Measurements from ENCODE around the gene GALNT2.

The GALNT2 gene

DNA sequence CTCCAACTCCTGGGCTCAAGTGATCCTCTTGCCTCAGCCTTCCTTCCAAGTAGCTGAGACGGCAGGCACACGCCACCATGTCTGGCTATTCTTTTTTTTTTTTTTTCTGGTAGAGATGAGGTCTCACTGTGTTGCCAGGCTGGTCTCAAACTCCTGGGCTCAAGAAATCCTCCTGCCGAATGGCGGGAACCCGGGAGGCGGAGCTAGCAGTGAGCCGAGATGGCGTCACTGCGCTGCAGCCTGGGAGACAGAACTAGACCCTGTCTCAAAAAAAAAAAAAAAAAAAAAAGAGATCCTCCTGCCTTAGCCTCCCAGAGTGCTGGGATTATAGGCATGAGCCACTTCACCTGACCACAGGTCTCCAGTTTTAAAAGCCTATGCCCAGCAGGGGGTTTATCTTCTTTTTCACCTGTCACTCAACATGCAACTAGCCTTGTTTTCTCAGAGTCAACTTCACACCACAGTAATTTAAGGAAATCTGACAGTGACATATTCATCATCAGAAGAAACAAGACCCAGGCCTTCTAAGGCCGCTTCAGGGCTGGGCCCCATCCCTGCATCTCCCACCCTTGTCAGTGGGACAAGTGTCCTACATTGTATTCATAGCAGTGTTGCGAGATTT lies 38.3 kb upstream of the GALNT2 start:
- TF ChIP-seq CTCF (IDR thresholded peaks at IDR 0.05; ENCODE audit: borderline replicate concordance, insufficient read depth, low read depth, low read length), result no peak
- no peak overlapping the region for H3K4me3 ChIP-seq (ENCODE audit: low read depth, low read length)

- no peak for TF ChIP-seq CTCF (IDR thresholded peaks at IDR 0.05; ENCODE audit: borderline replicate concordance, insufficient read depth, low read depth, low read length)
- H3K4me3 ChIP-seq (ENCODE audit: low read depth, low read length), result no peak overlapping the region
Observed at GRCh38 chr1:230029244-230029941, 37.6 kb upstream of the GALNT2 start.

GRCh38 chr1:230030122-230030821 lies 36.8 kb upstream of the GALNT2 start:
- TF ChIP-seq CTCF (IDR thresholded peaks at IDR 0.05; ENCODE audit: borderline replicate concordance, insufficient read depth, low read depth, low read length), result no peak
- H3K4me3 ChIP-seq (ENCODE audit: low read depth, low read length), result no peak overlapping the region

DNA sequence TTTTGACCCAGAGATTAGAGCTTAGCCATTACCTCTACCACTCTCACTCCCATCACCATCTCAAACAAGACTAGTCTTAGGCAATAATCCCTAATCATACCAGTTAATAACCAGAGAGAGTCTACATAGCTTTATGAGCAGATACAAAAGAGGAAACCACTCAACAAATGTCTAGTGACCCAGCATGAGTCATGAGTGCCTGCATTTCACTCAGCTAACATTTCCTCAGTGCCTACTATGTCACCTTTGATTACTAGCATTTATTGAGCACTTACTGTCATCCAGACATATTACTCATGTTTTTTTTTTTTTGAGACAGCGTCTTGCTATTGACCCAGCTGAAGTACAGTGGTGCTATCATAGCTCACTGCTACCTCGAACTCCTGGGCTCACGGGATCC lies 35.9 kb upstream of the GALNT2 start:
- no peak overlapping the region for H3K4me3 ChIP-seq (ENCODE audit: low read depth, low read length)
- no peak for TF ChIP-seq CTCF (IDR thresholded peaks at IDR 0.05; ENCODE audit: borderline replicate concordance, insufficient read depth, low read depth, low read length)

DNA sequence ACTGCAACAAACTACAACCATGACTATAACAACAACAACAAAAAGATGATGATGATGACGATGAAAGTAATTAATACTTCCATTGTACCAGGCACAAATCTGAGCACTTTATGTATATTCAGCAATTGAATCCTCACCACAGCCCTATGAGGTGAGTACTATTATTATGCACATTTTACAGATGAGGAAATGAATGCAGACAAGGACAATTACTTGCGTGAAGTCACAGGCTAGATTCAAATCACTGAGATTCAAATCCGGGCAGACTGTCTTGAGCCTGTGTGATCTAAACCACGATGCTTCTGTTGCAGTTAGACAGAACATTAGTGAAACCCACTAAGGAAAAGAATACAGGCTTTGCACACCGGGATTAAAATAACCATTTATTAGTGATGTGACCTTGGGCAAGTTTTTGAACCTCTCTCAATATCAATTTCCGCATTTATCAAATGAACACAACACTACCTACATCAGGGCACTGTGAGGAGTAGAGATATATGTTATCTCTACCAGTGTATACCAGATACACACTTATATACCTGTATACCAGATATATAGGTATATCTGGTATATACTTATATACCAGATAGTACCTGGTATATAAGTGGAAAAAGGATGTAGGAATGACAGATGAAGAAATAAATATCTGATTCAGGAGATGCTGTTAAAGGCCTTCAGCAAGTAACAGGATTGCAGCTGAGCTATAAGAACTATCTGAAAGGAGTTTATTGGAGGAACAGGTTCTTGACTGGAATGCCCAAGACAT lies 34.3 kb upstream of the GALNT2 start:
- H3K4me3 ChIP-seq (ENCODE audit: low read depth, low read length), result no peak overlapping the region
- TF ChIP-seq CTCF (IDR thresholded peaks at IDR 0.05; ENCODE audit: borderline replicate concordance, insufficient read depth, low read depth, low read length), result no peak

GRCh38 chr1:230037261-230037660 lies 29.8 kb upstream of the GALNT2 start:
- no peak for TF ChIP-seq CTCF (IDR thresholded peaks at IDR 0.05; ENCODE audit: borderline replicate concordance, insufficient read depth, low read depth, low read length)
- no peak overlapping the region for H3K4me3 ChIP-seq (ENCODE audit: low read depth, low read length)

Data from GM12875 (cell line).